Skeletal muscle tissue (tissue), 4 donors: ENCODE data around the gene KRTAP23-1. TPM values are rescaled to one million over a fixed set of nuclear protein-coding genes. Genes with fewer than 3 reads are reported as not detected.

Experiments
- H3K27ac ChIP-seq: one replicate; pipeline ENCODE4 v1.7.0; 2013; ENCODE audit warnings: mild to moderate bottlenecking, low read depth, low read length, inconsistent platforms
- H3K27me3 ChIP-seq, 3 donors: one replicate each; pipeline ENCODE4 v1.7.0; 2013; ENCODE audit warnings: low read length in 3 of 3; ENCODE audit not compliant: control insufficient read depth in 3 of 3, insufficient read depth in 3 of 3
- H3K36me3 ChIP-seq, 3 donors: one replicate each; pipeline ENCODE4 v1.7.0; 2013; ENCODE audit warnings: low read length in 3 of 3; ENCODE audit not compliant: control insufficient read depth in 3 of 3, insufficient read depth in 3 of 3
- H3K4me1 ChIP-seq, 3 donors: one replicate each; pipeline ENCODE4 v1.7.0; 2013; ENCODE audit warnings: low read length in 3 of 3, mild to moderate bottlenecking in 3 of 3; ENCODE audit not compliant: control insufficient read depth in 3 of 3, insufficient read depth in 3 of 3
- H3K4me3 ChIP-seq, 3 donors: one replicate each; pipeline ENCODE4 v1.7.0; 2013; ENCODE audit warnings: low read length in 3 of 3
- H3K9ac ChIP-seq, 3 donors: one replicate each; pipeline ENCODE4 v1.7.0; 2013; ENCODE audit warnings: low read length in 3 of 3, mild to moderate bottlenecking in 3 of 3, moderate library complexity in 2 of 3, low read depth in 1 of 3
- H3K9me3 ChIP-seq, 3 donors: one replicate each; pipeline ENCODE4 v1.7.0; 2013; ENCODE audit warnings: low read length in 3 of 3; ENCODE audit not compliant: control insufficient read depth in 3 of 3
- total RNA-seq: library from RNA; depleted of rRNA; stranded (reverse); fragments of >200 nt; gene quantifications from one replicate; pipeline ENCODE4 v1.2.3, GENCODE V29; 2014
- donor health status: Osteomylitis.

KRTAP23-1 gene
- total RNA-seq, 1 donor from 2014 or later = not detected

DNA sequence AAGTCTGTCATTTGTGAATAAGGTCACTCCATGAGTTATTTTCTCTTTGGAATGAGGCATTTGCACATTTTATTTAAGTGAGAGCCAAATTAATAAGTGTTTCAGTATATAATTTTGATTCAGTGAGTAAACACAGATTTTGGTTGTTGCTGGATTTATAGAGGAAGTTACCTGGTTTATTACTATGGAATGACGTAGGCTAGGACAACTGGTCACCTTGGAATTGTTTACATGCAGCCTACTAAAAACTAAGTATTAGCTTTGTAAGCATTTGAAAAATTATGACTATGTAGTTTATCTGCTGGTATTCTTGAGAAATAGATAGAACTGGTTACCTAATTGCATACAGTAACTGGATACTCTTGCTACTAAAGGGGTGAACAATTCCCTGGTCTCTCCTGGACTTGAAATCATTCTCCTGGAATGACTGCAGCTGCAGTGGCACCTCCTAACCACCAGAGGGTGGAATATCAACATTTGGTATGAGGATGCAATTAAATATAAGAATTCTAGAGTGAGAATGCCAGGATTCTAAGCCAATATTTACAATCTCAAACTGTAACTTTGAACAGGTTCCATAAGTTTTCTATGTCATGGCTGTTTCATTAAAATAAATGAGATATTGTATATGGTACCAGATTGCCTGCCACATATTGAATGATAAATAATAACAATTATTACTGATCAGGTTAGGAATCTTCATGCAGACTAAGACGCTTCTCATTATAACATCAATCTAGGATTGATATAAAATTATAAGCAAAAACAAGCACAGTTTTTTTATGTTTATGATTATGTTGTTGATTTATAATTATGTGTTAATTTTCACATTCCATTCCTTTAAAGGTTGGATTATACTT, 7.5 kb downstream of the KRTAP23-1 start:
- no peak overlapping the region for H3K27ac ChIP-seq
- no peaks in the 10 kb centered on the region for H3K9me3 ChIP-seq
- H3K9ac ChIP-seq = no peak overlapping the region
- H3K27me3 ChIP-seq = no peaks in the 10 kb centered on the region
- no peaks in the 10 kb centered on the region for H3K4me1 ChIP-seq
- H3K36me3 ChIP-seq = no peaks in the 10 kb centered on the region
- H3K4me3 ChIP-seq = no peak overlapping the region

DNA sequence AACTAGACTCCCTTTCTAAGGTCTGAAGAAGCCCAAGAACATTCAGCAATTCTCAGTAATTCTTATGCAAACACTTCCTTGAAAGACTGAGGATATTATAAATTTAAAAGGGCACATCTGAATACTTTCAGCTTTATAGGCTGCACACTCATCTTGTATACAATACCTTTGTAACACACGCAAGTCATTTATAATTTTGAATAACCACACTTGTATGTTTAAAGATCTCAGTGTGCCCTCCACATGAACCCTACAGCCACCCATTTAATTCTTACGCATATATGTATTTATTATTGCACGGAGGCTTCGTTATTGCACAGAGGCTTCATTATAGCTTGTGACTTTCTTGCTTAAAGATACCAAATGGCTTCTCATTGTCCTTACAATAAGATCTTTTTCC, 9.7 kb downstream of the KRTAP23-1 start:
- H3K9ac ChIP-seq = no peak overlapping the region
- no peak overlapping the region for H3K4me3 ChIP-seq
- H3K4me1 ChIP-seq = no peaks in the 10 kb centered on the region

DNA sequence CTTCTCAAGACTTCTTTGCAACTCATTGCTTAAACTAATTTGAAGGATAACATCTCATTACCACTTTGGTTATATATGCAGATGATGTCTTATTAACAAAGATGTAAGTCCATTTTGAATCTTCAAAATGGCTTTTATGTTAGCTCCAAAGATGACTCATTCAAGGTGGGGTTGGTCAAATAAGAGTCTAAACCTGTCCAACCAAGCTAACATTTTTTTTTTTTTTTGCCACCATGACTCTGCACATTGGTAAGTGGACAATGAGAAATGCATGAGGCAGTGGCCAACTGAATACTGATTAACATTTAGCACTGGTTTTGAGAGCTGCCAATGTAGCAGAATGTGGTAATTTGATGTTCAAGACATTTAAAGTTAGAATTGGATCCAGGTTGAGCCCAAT, 10.6 kb downstream of the KRTAP23-1 start:
- H3K9ac ChIP-seq = no peak overlapping the region
- H3K36me3 ChIP-seq = no peaks in the 10 kb centered on the region
- no peak overlapping the region for H3K4me3 ChIP-seq
- no peak overlapping the region for H3K27ac ChIP-seq
- H3K9me3 ChIP-seq = no peaks in the 10 kb centered on the region
- no peaks in the 10 kb centered on the region for H3K27me3 ChIP-seq
- H3K4me1 ChIP-seq = no peaks in the 10 kb centered on the region

More for the DNA sequence above, 9.7 kb downstream of the KRTAP23-1 start:
- Histone ChIP-seq H3K36me3 (no peaks in the 10 kb centered on the region), H3K27me3 (no peaks in the 10 kb centered on the region), H3K27ac (no peak overlapping the region), H3K9me3 (no peaks in the 10 kb centered on the region)

GRCh38 chr21:30337276-30337744, 11.1 kb downstream of the KRTAP23-1 start, which contains the start of gene KRTAP27-1:
KRTAP27-1 (minus strand) TSS chr21:30337694; CDS start chr21:30337668, 26 bp downstream.
- no peaks in the 10 kb centered on the region for H3K9me3 ChIP-seq
- H3K27ac ChIP-seq = no peak within 1 kb of the TSS
- no peak within 1 kb of the TSS for H3K4me3 ChIP-seq
- H3K27me3 ChIP-seq = no peaks in the 10 kb centered on the region
- no peak within 1 kb of the TSS for H3K9ac ChIP-seq
- no peaks in the 10 kb centered on the region for H3K36me3 ChIP-seq
- H3K4me1 ChIP-seq = no peaks in the 10 kb centered on the region

GRCh38 chr21:30336596-30336995, 11.8 kb downstream of the KRTAP23-1 start:
- no peak overlapping the region for H3K9ac ChIP-seq
- no peak overlapping the region for H3K27ac ChIP-seq
- H3K36me3 ChIP-seq = no peaks in the 10 kb centered on the region
- no peaks in the 10 kb centered on the region for H3K9me3 ChIP-seq
- no peaks in the 10 kb centered on the region for H3K4me1 ChIP-seq
- no peaks in the 10 kb centered on the region for H3K27me3 ChIP-seq
- H3K4me3 ChIP-seq = no peak overlapping the region

- Histone ChIP-seq H3K27ac (no peak overlapping the region), H3K4me3 (no peak overlapping the region), H3K36me3 (no peaks in the 10 kb centered on the region), H3K27me3 (no peaks in the 10 kb centered on the region), H3K4me1 (no peaks in the 10 kb centered on the region), H3K9ac (no peak overlapping the region), H3K9me3 (no peaks in the 10 kb centered on the region)
Observed at GRCh38 chr21:30333736-30334135, 14.7 kb downstream of the KRTAP23-1 start.

DNA sequence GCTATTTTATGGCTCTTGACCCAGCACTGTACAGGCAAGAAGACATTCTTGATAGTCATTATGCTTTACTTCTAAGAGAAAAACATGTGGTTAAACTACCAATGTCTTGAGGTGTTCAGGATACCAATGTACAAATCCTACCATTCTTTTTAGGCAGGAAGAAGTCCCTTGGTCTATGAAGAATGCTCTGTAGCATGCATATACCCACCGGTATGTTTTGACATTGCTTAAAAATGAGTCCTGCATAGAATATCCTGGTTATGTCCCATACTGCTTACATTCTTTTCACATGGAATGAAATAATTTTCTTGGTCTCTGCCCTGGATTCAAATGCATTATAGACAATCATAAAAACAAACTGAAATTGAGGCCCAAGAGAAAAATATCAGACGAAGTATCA, 15.7 kb downstream of the KRTAP23-1 start:
- H3K9me3 ChIP-seq = no peaks in the 10 kb centered on the region
- H3K27me3 ChIP-seq = no peaks in the 10 kb centered on the region
- no peaks in the 10 kb centered on the region for H3K36me3 ChIP-seq
- no peak overlapping the region for H3K4me3 ChIP-seq
- H3K4me1 ChIP-seq = no peaks in the 10 kb centered on the region
- H3K9ac ChIP-seq = no peak overlapping the region
- H3K27ac ChIP-seq = no peak overlapping the region

- Histone ChIP-seq H3K4me1 (no peaks in the 10 kb centered on the region), H3K36me3 (no peaks in the 10 kb centered on the region), H3K9ac (no peak overlapping the region), H3K27me3 (no peaks in the 10 kb centered on the region), H3K27ac (no peak overlapping the region), H3K4me3 (no peak overlapping the region), H3K9me3 (no peaks in the 10 kb centered on the region)
Observed at GRCh38 chr21:30329203-30329875, 19.1 kb downstream of the KRTAP23-1 start.

- Histone ChIP-seq H3K4me1 (no peaks in the 10 kb centered on the region), H3K27me3 (no peaks in the 10 kb centered on the region), H3K9ac (no peak overlapping the region), H3K27ac (no peak overlapping the region), H3K4me3 (no peak overlapping the region), H3K9me3 (no peaks in the 10 kb centered on the region), H3K36me3 (no peaks in the 10 kb centered on the region)
Observed at GRCh38 chr21:30326390-30326789, 22.0 kb downstream of the KRTAP23-1 start.

GRCh38 chr21:30320215-30320614, 28.2 kb downstream of the KRTAP23-1 start, which contains the start of gene KRTAP26-1:
KRTAP26-1 (minus strand) TSS chr21:30320315; CDS start chr21:30320035, 280 bp downstream.
- no peaks in the 10 kb centered on the region for H3K36me3 ChIP-seq
- no peak within 1 kb of the TSS for H3K9ac ChIP-seq
- no peaks in the 10 kb centered on the region for H3K4me1 ChIP-seq
- no peaks in the 10 kb centered on the region for H3K9me3 ChIP-seq
- H3K27me3 ChIP-seq = no peaks in the 10 kb centered on the region
- H3K27ac ChIP-seq = no peak within 1 kb of the TSS
- no peak within 1 kb of the TSS for H3K4me3 ChIP-seq
